IMR-90 (cell line): ENCODE results near the gene GAB1. TPM values are rescaled to one million over a fixed set of nuclear protein-coding genes. Genes with fewer than 3 reads are reported as not detected.

ENCODE experiments used
- ATAC-seq: fragments of 200-7000 bp; cut with Tn5 transposase; 2 replicates; pipeline ENCODE4 v1.9.1; 2020; ENCODE audit warnings: low read depth, mild to moderate bottlenecking, moderate library complexity
- BruUV-seq: library from RNA; stranded (reverse); fragments of 400-500 nt; replicated peaks from 2 replicates; lab custom pipeline; 2021; lab: Mats Ljungman, UMichigan
- CTCF ChIA-PET: fragments of 300-600 bp; formaldehyde crosslinking; extraction: SDS; loops from one replicate; lab custom pipeline; 2021; ENCODE audit warnings: antibody characterized with exemption; lab: Yijun Ruan, JAX
- POLR2A ChIA-PET: fragments of 300-600 bp; sonication (Branson Sonifier 250); formaldehyde crosslinking; loops from one replicate; lab custom pipeline; 2022; ENCODE audit warnings: antibody characterized with exemption; ENCODE audit not compliant: unreplicated experiment; lab: Charles Lee
- DNase-seq: peaks from one replicate; pipeline ENCODE4 v3.0.0; 2013
- H2AFZ ChIP-seq: replicated peaks from 2 replicates; pipeline ENCODE3; 2013; ENCODE audit warnings: low read length, mild to moderate bottlenecking; ENCODE audit not compliant: poor library complexity
- H2AK5ac ChIP-seq: 2 replicates; pipeline ENCODE4 v1.6.1; 2013; ENCODE audit warnings: low read depth, low read length, inconsistent platforms
- H2AK9ac ChIP-seq: replicated peaks from 2 replicates; pipeline ENCODE3; 2013; ENCODE audit warnings: mild to moderate bottlenecking, low read depth, low read length, moderate library complexity; ENCODE audit not compliant: poor library complexity
- H2BK120ac ChIP-seq: 2 replicates; pipeline ENCODE4 v1.6.1; 2013; ENCODE audit warnings: low read depth, low read length, inconsistent platforms
- H2BK15ac ChIP-seq: 3 replicates; pipeline ENCODE4 v1.6.1; 2013; ENCODE audit warnings: low read depth, low read length, inconsistent platforms
- H2BK20ac ChIP-seq: 2 replicates; pipeline ENCODE4 v1.6.1; 2013; ENCODE audit warnings: low read depth, mild to moderate bottlenecking, inconsistent platforms, low read length, moderate library complexity
- H2BK5ac ChIP-seq: 2 replicates; pipeline ENCODE4 v1.6.1; 2013; ENCODE audit warnings: mild to moderate bottlenecking, low read depth, low read length, inconsistent platforms; ENCODE audit not compliant: poor library complexity, severe bottlenecking
- H3K14ac ChIP-seq: replicated peaks from 2 replicates; pipeline ENCODE4 v1.6.1; 2013; ENCODE audit warnings: low read depth, low read length, inconsistent platforms
- H3K18ac ChIP-seq: 2 replicates; pipeline ENCODE4 v1.6.1; 2013; ENCODE audit warnings: low read depth, low read length, control low read depth
- H3K23ac ChIP-seq: 2 replicates; pipeline ENCODE4 v1.6.1; 2013; ENCODE audit warnings: low read depth, low read length, inconsistent platforms
- H3K27ac ChIP-seq: 2 replicates; pipeline ENCODE4 v1.5.1; 2013; ENCODE audit warnings: mild to moderate bottlenecking, control low read depth, low read length; ENCODE audit not compliant: insufficient read depth
- H3K27me3 ChIP-seq: 2 replicates; pipeline ENCODE4 v1.6.1; 2013; ENCODE audit warnings: low read length; ENCODE audit not compliant: control insufficient read depth, insufficient read depth
- H3K36me3 ChIP-seq: 2 replicates; pipeline ENCODE4 v1.6.1; 2013; ENCODE audit warnings: low read length, mixed read lengths; ENCODE audit not compliant: control insufficient read depth, insufficient read depth
- H3K4ac ChIP-seq: 2 replicates; pipeline ENCODE4 v1.6.1; 2013; ENCODE audit warnings: low read depth, low read length, inconsistent platforms
- H3K4me1 ChIP-seq: 2 replicates; pipeline ENCODE4 v1.6.1; 2013; ENCODE audit warnings: low read length, mixed read lengths; ENCODE audit not compliant: control insufficient read depth, insufficient read depth
- H3K4me2 ChIP-seq: 2 replicates; pipeline ENCODE4 v1.6.1; 2013; ENCODE audit warnings: low read depth, mild to moderate bottlenecking, control low read depth, low read length, moderate library complexity
- H3K4me3 ChIP-seq: 2 replicates; pipeline ENCODE4 v1.5.1; 2013; ENCODE audit warnings: low read depth, mild to moderate bottlenecking, control low read depth, low read length, moderate library complexity; ENCODE audit not compliant: insufficient read depth
- H3K56ac ChIP-seq: 2 replicates; pipeline ENCODE4 v1.6.1; 2013; ENCODE audit warnings: low read length, inconsistent platforms; ENCODE audit not compliant: insufficient read depth; ENCODE audit errors: extremely low read depth
- H3K79me1 ChIP-seq, 2 experiments: 2 replicates each; pipeline ENCODE4 v1.6.1; 2013; ENCODE audit warnings: low read length in 2 of 2, inconsistent platforms in 1 of 2, low read depth in 1 of 2
- H3K9ac ChIP-seq: 2 replicates; pipeline ENCODE4 v1.6.1; 2013; ENCODE audit warnings: low read depth, low read length, control low read depth
- H3K9me1 ChIP-seq: 2 replicates; pipeline ENCODE4 v1.6.1; 2013; ENCODE audit warnings: low read length, inconsistent platforms; ENCODE audit not compliant: insufficient read depth
- H3K9me3 ChIP-seq: 2 replicates; pipeline ENCODE4 v1.6.1; 2013; ENCODE audit warnings: low read length; ENCODE audit not compliant: control insufficient read depth, insufficient read depth
- H4K20me1 ChIP-seq: 2 replicates; pipeline ENCODE4 v1.6.1; 2013; ENCODE audit warnings: low read length, inconsistent platforms; ENCODE audit not compliant: insufficient read depth
- H4K5ac ChIP-seq: 2 replicates; pipeline ENCODE4 v1.6.1; 2013; ENCODE audit warnings: mild to moderate bottlenecking, low read depth, low read length, control low read depth
- H4K8ac ChIP-seq, 2 experiments: 2 replicates each; pipeline ENCODE4 v1.6.1; 2013; ENCODE audit warnings: low read depth in 2 of 2, low read length in 2 of 2, control low read depth in 1 of 2, inconsistent platforms in 1 of 2
- H4K91ac ChIP-seq: 2 replicates; pipeline ENCODE4 v1.6.1; 2013; ENCODE audit warnings: low read depth, low read length, inconsistent platforms; ENCODE audit not compliant: insufficient read depth
- CEBPB ChIP-seq: IDR thresholded peaks from 2 replicates; pipeline ENCODE4 v1.6.1; 2012; ENCODE audit warnings: low read depth, low read length, improper control_type of control experiment
- MAFK ChIP-seq: IDR thresholded peaks from 2 replicates; pipeline ENCODE4 v1.6.1; 2012; ENCODE audit warnings: low read depth, low read length, improper control_type of control experiment
- WGBS, 2 experiments: methylation state at CpG; one replicate each; pipeline versions ENCODE4 v1.1.5 to v1.1.7; 2013; ENCODE audit warnings: missing lambda C conversion rate in 2 of 2; ENCODE audit not compliant: insufficient read length in 1 of 2; ENCODE audit errors: extremely low coverage in 2 of 2; 5-methylcytosine and 5-hydroxymethylcytosine counted together
- dilution Hi-C: fragments of 300-500 bp; cut with HindIII; formaldehyde crosslinking; loops from one replicate; pipeline ENCODE4 v1.14.3; 2018; ENCODE audit warnings: low sequenced_read_pairs; ENCODE audit not compliant: unreplicated experiment
- in situ Hi-C: fragments of 300-500 bp; cut with MboI; formaldehyde crosslinking; loops from 3 replicates; pipeline ENCODE4 v1.14.3; 2019; ENCODE audit warnings: low sequenced_read_pairs, inconsistent platforms, mixed read lengths
- intact Hi-C: fragments of 100-400 bp; cut with micrococcal nuclease; formaldehyde crosslinking; loops from 2 replicates; pipeline ENCODE4 v1.10.0; 2022
- polyA plus RNA-seq, 3 experiments: library from polyadenylated mRNA; depleted of rRNA; stranded (reverse); fragments of >200 nt; gene quantifications; 2 replicates each; pipeline ENCODE4 v1.2.3, GENCODE V29; 2012; ENCODE audit warnings: low replicate concordance in 1 of 3
- total RNA-seq: library from RNA; depleted of rRNA; stranded (reverse); fragments of >200 nt; gene quantifications from 2 replicates; pipeline ENCODE4 v1.2.3, GENCODE V29; 2012

The GAB1 gene
- total and polyA plus RNA-seq, 2 of the 4 experiments (the other 2 are of a cell fraction), result 2.8 to 12.0 TPM

GRCh38 chr4:143391895-143392294 is 55.2 kb downstream of the GAB1 start:
- in situ Hi-C loops, result no loop called here
- no peak overlapping the region for H2BK15ac ChIP-seq
- peaks cover 16% of the 10 kb centered on the region for H3K9me1 ChIP-seq
- H2BK5ac ChIP-seq, result peak overlapping the region; percentile 18
- POLR2A ChIA-PET, result no interaction called here
- H4K91ac ChIP-seq, result no peak overlapping the region
- H3K4ac ChIP-seq, result no peak overlapping the region
- dilution Hi-C loops, result no loop called here
- DNase-seq, result peak; percentile 89
- BruUV-seq, result no TSS peak
- H3K4me2 ChIP-seq, result no peak overlapping the region
- H2BK120ac ChIP-seq, result no peak overlapping the region
- H3K79me1 ChIP-seq, result peaks cover 32 to 55% of the 10 kb centered on the region in 2 experiments
- H4K8ac ChIP-seq, result no peak overlapping the region
- no peaks in the 10 kb centered on the region for H3K9me3 ChIP-seq
- no peak overlapping the region for H2BK20ac ChIP-seq
- no peak overlapping the region for H3K23ac ChIP-seq
- H4K20me1 ChIP-seq, result no peaks in the 10 kb centered on the region
- no peak overlapping the region for H3K4me3 ChIP-seq
- H3K14ac ChIP-seq, result no peak overlapping the region
- peak overlapping the region; percentile 28; the same call in 1 of the 2 replicates for H3K27ac ChIP-seq
- peaks cover 25% of the 10 kb centered on the region for H3K4me1 ChIP-seq
- no CpG with 5 or more reads among the region's 3 CpGs for WGBS, 2 experiments
- no peak overlapping the region for H2AFZ ChIP-seq
- no peak overlapping the region for H3K18ac ChIP-seq
- H4K5ac ChIP-seq, result no peak overlapping the region
- no peak overlapping the region for H2AK5ac ChIP-seq
- no peak overlapping the region for H2AK9ac ChIP-seq
- H3K9ac ChIP-seq, result no peak overlapping the region
- CTCF ChIA-PET, result interaction anchor here (1.8 kb wide), 1 partner anchor 16 kb away, joined by 5 read pairs; no protein-coding TSS in a partner anchor
- TF ChIP-seq CEBPB, result peak; percentile 69
- no peak for TF ChIP-seq MAFK
- no peak overlapping the region for H3K56ac ChIP-seq
- no peaks in the 10 kb centered on the region for H3K36me3 ChIP-seq
- intact Hi-C loops, result loop anchor here (2.0 kb wide), 1 partner anchor 55 kb away; the partner anchor contains the start of gene GAB1
- ATAC-seq, result peak; percentile 65
- no peaks in the 10 kb centered on the region for H3K27me3 ChIP-seq
